ENCODE data around the gene SCNN1B. TPM values are rescaled to one million over a fixed set of nuclear protein-coding genes. Genes with fewer than 3 reads are reported as not detected.

The SCNN1B gene
- polyA plus RNA-seq, 1 donor from 2014 or later, result not detected

- H3K9me2 ChIP-seq (ENCODE audit: insufficient read depth, low read length), result no peaks in the 10 kb centered on the region
- TF ChIP-seq SMC3 (conservative IDR thresholded peaks at IDR 0.05; ENCODE audit: poor library complexity) (no peak), REST (IDR thresholded peaks at IDR 0.05; ENCODE audit: borderline replicate concordance) (no peak), CTCF (IDR thresholded peaks at IDR 0.05; ENCODE audit: poor library complexity, severe bottlenecking) (no peak), EZH2 (IDR thresholded peaks at IDR 0.05; ENCODE audit: borderline replicate concordance, insufficient read depth, low read length, poor library complexity, severe bottlenecking) (no peak), TAF1 (IDR thresholded peaks at IDR 0.05; ENCODE audit: low read depth) (no peak), POLR2AphosphoS5 (IDR thresholded peaks at IDR 0.05) (no peak), RAD21 (conservative IDR thresholded peaks at IDR 0.05) (no peak), EP300 (conservative IDR thresholded peaks at IDR 0.05; ENCODE audit: poor library complexity, severe bottlenecking) (no peak), MXI1 (conservative IDR thresholded peaks at IDR 0.05; ENCODE audit: poor library complexity, severe bottlenecking) (no peak)
- no peaks in the 10 kb centered on the region for H4K20me1 ChIP-seq (ENCODE audit: insufficient read depth)
- no peak overlapping the region for H3K27ac ChIP-seq (ENCODE audit: low read length)
- H3K36me3 ChIP-seq (ENCODE audit: insufficient read depth, low read length), result no peaks in the 10 kb centered on the region
- no peak overlapping the region for H2AFZ ChIP-seq (ENCODE audit: low read depth, low read length)
- no peaks in the 10 kb centered on the region for H3F3A ChIP-seq (ENCODE audit: insufficient read depth, low read length, poor library complexity, severe bottlenecking)
- no peak overlapping the region for H3K9ac ChIP-seq (ENCODE audit: low read length)
- no peaks in the 10 kb centered on the region for H3K27me3 ChIP-seq (ENCODE audit: insufficient read depth, low read depth, low read length)
- no peaks in the 10 kb centered on the region for H3K9me3 ChIP-seq (ENCODE audit: low read length)
- H3K4me3 ChIP-seq (ENCODE audit: low read length), result no peak overlapping the region
- no peaks in the 10 kb centered on the region for H3K79me2 ChIP-seq (replicated peaks; ENCODE audit: insufficient read depth, low read length)
- H3K4me2 ChIP-seq (ENCODE audit: low read length), result no peak overlapping the region
Observed at GRCh38 chr16:23401139-23401538, 99.0 kb downstream of the SCNN1B start.

- no peak for TF ChIP-seq MXI1 (conservative IDR thresholded peaks at IDR 0.05; ENCODE audit: poor library complexity, severe bottlenecking)
- TF ChIP-seq EP300 (conservative IDR thresholded peaks at IDR 0.05; ENCODE audit: poor library complexity, severe bottlenecking), result no peak
- no peak for TF ChIP-seq SMC3 (conservative IDR thresholded peaks at IDR 0.05; ENCODE audit: poor library complexity)
- no peak for TF ChIP-seq POLR2AphosphoS5 (IDR thresholded peaks at IDR 0.05)
- no peak for TF ChIP-seq CTCF (IDR thresholded peaks at IDR 0.05; ENCODE audit: poor library complexity, severe bottlenecking)
- TF ChIP-seq REST (IDR thresholded peaks at IDR 0.05; ENCODE audit: borderline replicate concordance), result no peak
- TF ChIP-seq TAF1 (IDR thresholded peaks at IDR 0.05; ENCODE audit: low read depth), result no peak
- TF ChIP-seq EZH2 (IDR thresholded peaks at IDR 0.05; ENCODE audit: borderline replicate concordance, insufficient read depth, low read length, poor library complexity, severe bottlenecking), result no peak
- TF ChIP-seq RAD21 (conservative IDR thresholded peaks at IDR 0.05), result no peak
- H3K4me3 ChIP-seq (ENCODE audit: low read length), result no peak overlapping the region
- no peaks in the 10 kb centered on the region for H3K27me3 ChIP-seq (ENCODE audit: insufficient read depth, low read depth, low read length)
- H3F3A ChIP-seq (ENCODE audit: insufficient read depth, low read length, poor library complexity, severe bottlenecking), result no peaks in the 10 kb centered on the region
- H3K9ac ChIP-seq (ENCODE audit: low read length), result no peak overlapping the region
- no peaks in the 10 kb centered on the region for H3K9me2 ChIP-seq (ENCODE audit: insufficient read depth, low read length)
- no peaks in the 10 kb centered on the region for H3K79me2 ChIP-seq (replicated peaks; ENCODE audit: insufficient read depth, low read length)
- no peaks in the 10 kb centered on the region for H3K36me3 ChIP-seq (ENCODE audit: insufficient read depth, low read length)
- H3K9me3 ChIP-seq (ENCODE audit: low read length), result no peaks in the 10 kb centered on the region
- H2AFZ ChIP-seq (ENCODE audit: low read depth, low read length), result no peak overlapping the region
- H4K20me1 ChIP-seq (ENCODE audit: insufficient read depth), result no peaks in the 10 kb centered on the region
- H3K27ac ChIP-seq (ENCODE audit: low read length), result no peak overlapping the region
- no peak overlapping the region for H3K4me2 ChIP-seq (ENCODE audit: low read length)
Observed at GRCh38 chr16:23402100-23402499, 100.0 kb downstream of the SCNN1B start.
